HG03095 (cell line): Measurements from ENCODE around the gene ENTR1.

ENCODE experiments used
- ATAC-seq: cut with Tn5 transposase; IDR thresholded peaks from one replicate; pipeline ENCODE4 v1.9.1; 2021; ENCODE audit warnings: moderate library complexity; ENCODE audit not compliant: unreplicated experiment

ENTR1 gene

GRCh38 chr9:136398286-136398685, 12.1 kb downstream of the ENTR1 start:
- ATAC-seq = no peak

GRCh38 chr9:136397643-136398042, 12.8 kb downstream of the ENTR1 start:
- no peak for ATAC-seq

- no peak for ATAC-seq
Observed at GRCh38 chr9:136396219-136396515, 14.2 kb downstream of the ENTR1 start.

GRCh38 chr9:136395345-136396218, 14.8 kb downstream of the ENTR1 start:
- no peak for ATAC-seq

- ATAC-seq = no peak
Observed at GRCh38 chr9:136395020-136395340, 15.4 kb downstream of the ENTR1 start.

- no peak for ATAC-seq
Observed at GRCh38 chr9:136394312-136395019, 15.9 kb downstream of the ENTR1 start.

GRCh38 chr9:136393531-136393930, 16.9 kb downstream of the ENTR1 start:
- ATAC-seq = no peak

GRCh38 chr9:136392538-136393449, 17.6 kb downstream of the ENTR1 start:
- no peak for ATAC-seq

GRCh38 chr9:136391737-136392537, 18.5 kb downstream of the ENTR1 start:
- no peak for ATAC-seq

GRCh38 chr9:136389396-136389795, 21.0 kb downstream of the ENTR1 start:
- no peak for ATAC-seq

GRCh38 chr9:136387217-136387616, 23.2 kb downstream of the ENTR1 start:
- ATAC-seq = no peak

- no peak for ATAC-seq
Observed at GRCh38 chr9:136386018-136386417, 24.4 kb downstream of the ENTR1 start.

- ATAC-seq = no peak
Observed at GRCh38 chr9:136385015-136385414, 25.4 kb downstream of the ENTR1 start.

- no peak for ATAC-seq
Observed at GRCh38 chr9:136383436-136383835, 27.0 kb downstream of the ENTR1 start.

GRCh38 chr9:136381966-136382513, 28.4 kb downstream of the ENTR1 start:
- ATAC-seq = no peak

- no peak for ATAC-seq
Observed at GRCh38 chr9:136381311-136381710, 29.1 kb downstream of the ENTR1 start.

GRCh38 chr9:136380381-136380780, 30.0 kb downstream of the ENTR1 start:
- no peak for ATAC-seq

GRCh38 chr9:136379891-136380290, 30.5 kb downstream of the ENTR1 start:
- no peak for ATAC-seq

- ATAC-seq = no peak
Observed at GRCh38 chr9:136379401-136379800, 31.0 kb downstream of the ENTR1 start.

GRCh38 chr9:136379003-136379287, 31.5 kb downstream of the ENTR1 start:
- no peak for ATAC-seq
